Nephron (organoid): ENCODE measurements around the gene PLEKHA8.
A peak's percentile ranks its signal among the peaks of the same experiment; 100 is the strongest.

ENCODE experiments used
- H3K27ac Mint-ChIP-seq, 3 experiments: 2 replicates each; pipeline ENCODE4 v1.8.0; 2020; ENCODE audit warnings: mixed read lengths in 3 of 3, mild to moderate bottlenecking in 2 of 3, moderate library complexity in 1 of 3
- H3K27me3 Mint-ChIP-seq: 2 replicates; pipeline ENCODE4 v1.8.0; 2021; ENCODE audit warnings: low read depth, mild to moderate bottlenecking, moderate library complexity, mixed read lengths
- H3K36me3 Mint-ChIP-seq: 2 replicates; pipeline ENCODE4 v1.8.0; 2020; ENCODE audit warnings: low read depth, mixed read lengths
- H3K4me1 Mint-ChIP-seq: 2 replicates; pipeline ENCODE4 v1.8.0; 2020; ENCODE audit warnings: mixed read lengths
- H3K4me3 Mint-ChIP-seq, 3 experiments: 2 replicates each; pipeline ENCODE4 v1.8.0; 2020; ENCODE audit warnings: mild to moderate bottlenecking in 3 of 3, mixed read lengths in 3 of 3, moderate library complexity in 2 of 3
- H3K9me3 Mint-ChIP-seq: 2 replicates; pipeline ENCODE4 v1.8.0; 2020; ENCODE audit warnings: mixed read lengths
- CTCF ChIP-seq, 3 experiments: fragments of 200-600 bp; sonication (generic); IDR thresholded peaks; one replicate each; pipeline ENCODE4 v1.5.0; 2021; ENCODE audit warnings: antibody characterized with exemption in 3 of 3; ENCODE audit not compliant: unreplicated experiment in 3 of 3

PLEKHA8 gene

GRCh38 chr7:30032310-30033125, 4.3 kb downstream of the PLEKHA8 start:
- H3K36me3 Mint-ChIP-seq = peaks cover 23% of the 10 kb centered on the region
- H3K27me3 Mint-ChIP-seq = no peaks in the 10 kb centered on the region

GRCh38 chr7:30034501-30034900, 6.3 kb downstream of the PLEKHA8 start:
- no peak overlapping the region for H3K4me3 Mint-ChIP-seq
- H3K27ac Mint-ChIP-seq = no peak overlapping the region
- peaks cover 19% of the 10 kb centered on the region for H3K4me1 Mint-ChIP-seq
- no peaks in the 10 kb centered on the region for H3K27me3 Mint-ChIP-seq
- no peaks in the 10 kb centered on the region for H3K9me3 Mint-ChIP-seq
- TF ChIP-seq CTCF (IDR thresholded peaks at IDR 0.05; ENCODE audit: unreplicated experiment in 3 of 3) = no peak
- H3K36me3 Mint-ChIP-seq = peaks cover 31% of the 10 kb centered on the region

More at GRCh38 chr7:30032310-30033125, 4.3 kb downstream of the PLEKHA8 start:
- Mint-ChIP-seq H3K4me1 (peaks cover 17% of the 10 kb centered on the region), H3K9me3 (no peaks in the 10 kb centered on the region), H3K4me3 (peak overlapping the region; percentile 40 to 54 (median 41)), H3K27ac (peak overlapping the region; percentile 22 to 69 (median 61))
- no peak for TF ChIP-seq CTCF (IDR thresholded peaks at IDR 0.05; ENCODE audit: unreplicated experiment in 3 of 3)

- H3K9me3 Mint-ChIP-seq = no peaks in the 10 kb centered on the region
- peaks cover 38% of the 10 kb centered on the region for H3K36me3 Mint-ChIP-seq
- H3K4me3 Mint-ChIP-seq = no peak overlapping the region
- H3K27me3 Mint-ChIP-seq = no peaks in the 10 kb centered on the region
- H3K27ac Mint-ChIP-seq = no peak overlapping the region
- TF ChIP-seq CTCF (IDR thresholded peaks at IDR 0.05; ENCODE audit: unreplicated experiment in 3 of 3) = no peak
- peaks cover 19% of the 10 kb centered on the region for H3K4me1 Mint-ChIP-seq
These were observed 8.0 kb downstream of the PLEKHA8 start for GRCh38 chr7:30036220-30036619.

- H3K27me3 Mint-ChIP-seq = no peaks in the 10 kb centered on the region
- peaks cover 10% of the 10 kb centered on the region for H3K4me1 Mint-ChIP-seq
- peak overlapping the region; percentile 22 to 52 (median 35) for H3K27ac Mint-ChIP-seq
- TF ChIP-seq CTCF (IDR thresholded peaks at IDR 0.05; ENCODE audit: unreplicated experiment in 3 of 3) = no peak
- no peaks in the 10 kb centered on the region for H3K9me3 Mint-ChIP-seq
- peaks cover 50% of the 10 kb centered on the region for H3K36me3 Mint-ChIP-seq
- H3K4me3 Mint-ChIP-seq = no peak overlapping the region
These were observed 10.2 kb downstream of the PLEKHA8 start for GRCh38 chr7:30038196-30038980.

GRCh38 chr7:30040938-30041337, 12.7 kb downstream of the PLEKHA8 start:
- no peaks in the 10 kb centered on the region for H3K9me3 Mint-ChIP-seq
- H3K4me1 Mint-ChIP-seq = peaks cover 10% of the 10 kb centered on the region
- no peak overlapping the region for H3K4me3 Mint-ChIP-seq
- H3K27ac Mint-ChIP-seq = no peak overlapping the region
- peaks cover 44% of the 10 kb centered on the region for H3K36me3 Mint-ChIP-seq
- H3K27me3 Mint-ChIP-seq = no peaks in the 10 kb centered on the region
- TF ChIP-seq CTCF (IDR thresholded peaks at IDR 0.05; ENCODE audit: unreplicated experiment in 3 of 3) = no peak
